H1 (cell line): ENCODE results near the gene TBC1D22A. TPM values are rescaled to one million over a fixed set of nuclear protein-coding genes. Genes with fewer than 3 reads are reported as not detected.

Experiments
- CTCF ChIA-PET: fragments of 300-600 bp; sonication (Branson Sonifier 250); formaldehyde crosslinking; loops from one replicate; lab custom pipeline; 2021; ENCODE audit not compliant: partially characterized antibody; lab: Charles Lee
- POLR2A ChIA-PET: fragments of 300-600 bp; sonication (Branson Sonifier 250); formaldehyde crosslinking; loops from one replicate; lab custom pipeline; 2021; ENCODE audit warnings: inconsistent platforms; ENCODE audit not compliant: partially characterized antibody; lab: Charles Lee
- DNase-seq, 2 experiments: peaks; one replicate each; pipeline versions ENCODE4 v3.0.0 to v3.0.0-alpha.2; 2010 to 2022; ENCODE audit warnings: low spot score in 2 of 2, low read depth in 1 of 2, mixed read lengths in 1 of 2
- FAIRE-seq: peaks from 2 replicates; lab custom pipeline; 2011; peaks lifted over from hg19 to GRCh38; lab: Jason Lieb, UNC
- H2AFZ ChIP-seq: 2 replicates; pipeline ENCODE4 v1.8.1; 2012; ENCODE audit warnings: low read length, inconsistent platforms
- H2AK5ac ChIP-seq: 2 replicates; pipeline ENCODE4 v1.6.1; 2013; ENCODE audit warnings: low read depth, low read length
- H2BK120ac ChIP-seq: replicated peaks from 2 replicates; pipeline ENCODE3; 2013; ENCODE audit warnings: low read depth, low read length, inconsistent platforms
- H2BK12ac ChIP-seq: 2 replicates; pipeline ENCODE4 v1.6.1; 2013; ENCODE audit warnings: low read depth, low read length
- H2BK15ac ChIP-seq: 2 replicates; pipeline ENCODE4 v1.6.1; 2013; ENCODE audit warnings: low read length
- H2BK20ac ChIP-seq: 2 replicates; pipeline ENCODE4 v1.6.1; 2013; ENCODE audit warnings: low read length
- H2BK5ac ChIP-seq: 2 replicates; pipeline ENCODE4 v1.6.1; 2013; ENCODE audit warnings: low read depth, low read length
- H3K14ac ChIP-seq: 2 replicates; pipeline ENCODE4 v1.6.1; 2013; ENCODE audit warnings: inconsistent platforms; ENCODE audit not compliant: insufficient read length
- H3K18ac ChIP-seq: 2 replicates; pipeline ENCODE4 v1.6.1; 2013; ENCODE audit warnings: low read length; ENCODE audit errors: extremely low read depth
- H3K23ac ChIP-seq: 2 replicates; pipeline ENCODE4 v1.6.1; 2013; ENCODE audit warnings: inconsistent platforms; ENCODE audit not compliant: insufficient read length
- H3K23me2 ChIP-seq: 2 replicates; pipeline ENCODE4 v1.6.1; 2013; ENCODE audit warnings: low read depth, low read length
- H3K27ac ChIP-seq: 2 replicates; pipeline ENCODE4 v1.6.1; 2011; ENCODE audit warnings: low read depth, low read length, inconsistent platforms
- H3K27me3 ChIP-seq, 4 experiments: replicated peaks in 1 of 4; 1 replicate in 1 of 4; 2 replicates in 3 of 4; pipeline versions ENCODE4 v1.6.1 to v1.8.1; 2011 to 2013; ENCODE audit warnings: low read length in 3 of 4, mild to moderate bottlenecking in 3 of 4, inconsistent platforms in 2 of 4, mixed read lengths in 2 of 4, moderate library complexity in 1 of 4; ENCODE audit not compliant: control insufficient read depth in 3 of 4, insufficient read depth in 3 of 4; ENCODE audit errors: extremely low read depth in 1 of 4
- H3K36me3 ChIP-seq, 4 experiments: 2 replicates each; pipeline versions ENCODE4 v1.6.1 to v1.8.1; 2011 to 2013; ENCODE audit warnings: mild to moderate bottlenecking in 4 of 4, low read length in 3 of 4, moderate library complexity in 2 of 4, control low read depth in 1 of 4, inconsistent platforms in 1 of 4; ENCODE audit not compliant: insufficient read depth in 4 of 4, control insufficient read depth in 2 of 4
- H3K4ac ChIP-seq: replicated peaks from 2 replicates; pipeline ENCODE3; 2013; ENCODE audit warnings: low read length, low read depth, mixed read lengths, inconsistent platforms; ENCODE audit not compliant: insufficient read length
- H3K4me1 ChIP-seq, 4 experiments: replicated peaks in 1 of 4; 1 replicate in 1 of 4; 2 replicates in 3 of 4; pipeline versions ENCODE4 v1.6.1 to v1.8.1; 2011 to 2013; ENCODE audit warnings: low read length in 3 of 4, inconsistent platforms in 2 of 4, mixed read lengths in 1 of 4; ENCODE audit not compliant: insufficient read depth in 4 of 4, control insufficient read depth in 3 of 4
- H3K4me2 ChIP-seq, 2 experiments: 2 replicates each; pipeline versions ENCODE4 v1.6.1 to v1.8.1; 2011 to 2013; ENCODE audit warnings: low read depth in 2 of 2, low read length in 2 of 2, control low read depth in 1 of 2, inconsistent platforms in 1 of 2, mild to moderate bottlenecking in 1 of 2; ENCODE audit not compliant: insufficient read depth in 1 of 2
- H3K4me3 ChIP-seq, 4 experiments: fragments of 200-600, 300-600 bp in 1 of 4; sonication (generic), shearing (Covaris generic), sonication (Bioruptor Twin) in 1 of 4; 2 replicates each; pipeline versions ENCODE4 v1.5.1 to v1.8.1; 2011 to 2016; ENCODE audit warnings: low read length in 4 of 4, low read depth in 3 of 4, control low read depth in 2 of 4, inconsistent platforms in 2 of 4, mild to moderate bottlenecking in 2 of 4, mixed read lengths in 1 of 4, moderate library complexity in 1 of 4; ENCODE audit not compliant: insufficient read depth in 2 of 4; ENCODE audit errors: extremely low read depth in 1 of 4
- H3K56ac ChIP-seq: replicated peaks from 2 replicates; pipeline ENCODE3; 2013; ENCODE audit warnings: low read depth, mild to moderate bottlenecking, mixed read lengths, low read length, inconsistent platforms; ENCODE audit not compliant: insufficient read length
- H3K79me1 ChIP-seq: 2 replicates; pipeline ENCODE4 v1.6.1; 2013; ENCODE audit warnings: low read depth, low read length, control low read depth
- H3K79me2 ChIP-seq, 2 experiments: 2 replicates each; pipeline versions ENCODE4 v1.6.1 to v1.8.1; 2012 to 2013; ENCODE audit warnings: low read length in 2 of 2, mild to moderate bottlenecking in 2 of 2, inconsistent platforms in 1 of 2; ENCODE audit not compliant: insufficient read depth in 2 of 2, control insufficient read depth in 1 of 2
- H3K9ac ChIP-seq, 4 experiments: replicated peaks in 1 of 4; 1 replicate in 1 of 4; 2 replicates in 3 of 4; pipeline versions ENCODE4 v1.6.1 to v1.8.1; 2011 to 2013; ENCODE audit warnings: low read depth in 3 of 4, low read length in 3 of 4, control low read depth in 2 of 4, mild to moderate bottlenecking in 2 of 4, moderate library complexity in 2 of 4, inconsistent platforms in 1 of 4; ENCODE audit errors: extremely low read depth in 1 of 4
- H3K9me3 ChIP-seq, 2 experiments: 2 replicates each; pipeline versions ENCODE4 v1.6.1 to v1.8.1; 2012 to 2013; ENCODE audit warnings: mild to moderate bottlenecking in 2 of 2, moderate library complexity in 2 of 2, control low read depth in 1 of 2, inconsistent platforms in 1 of 2, low read depth in 1 of 2, low read length in 1 of 2, mixed read lengths in 1 of 2; ENCODE audit not compliant: insufficient read depth in 2 of 2
- H4K20me1 ChIP-seq, 2 experiments: replicated peaks in 1 of 2; 2 replicates each; pipeline versions ENCODE3 to v1.8.1; 2011 to 2013; ENCODE audit warnings: inconsistent platforms in 2 of 2, low read length in 2 of 2, mild to moderate bottlenecking in 1 of 2; ENCODE audit not compliant: insufficient read depth in 2 of 2, control insufficient read depth in 1 of 2
- H4K5ac ChIP-seq: 2 replicates; pipeline ENCODE4 v1.6.1; 2013; ENCODE audit warnings: low read length, low read depth, mixed read lengths, inconsistent platforms; ENCODE audit not compliant: insufficient read length
- H4K8ac ChIP-seq: 2 replicates; pipeline ENCODE4 v1.8.0; 2013; ENCODE audit warnings: mild to moderate bottlenecking, moderate library complexity, low read length, inconsistent platforms; ENCODE audit not compliant: insufficient read depth; ENCODE audit errors: extremely low read depth
- H4K91ac ChIP-seq: replicated peaks from 2 replicates; pipeline ENCODE3; 2013; ENCODE audit warnings: low read length, mixed read lengths, inconsistent platforms; ENCODE audit not compliant: insufficient read length
- BRCA1 ChIP-seq: IDR thresholded peaks from 2 replicates; pipeline ENCODE4 v1.6.1; 2012; ENCODE audit warnings: low read depth, low read length, improper control_type of control experiment
- CREB1 ChIP-seq: IDR thresholded peaks from 2 replicates; pipeline ENCODE4 v1.6.1; 2012; ENCODE audit warnings: inconsistent platforms
- EZH2 ChIP-seq: fragments of 200-600 bp; sonication (generic); IDR thresholded peaks from 2 replicates; pipeline ENCODE4 v1.7.1; 2012; ENCODE audit warnings: low read depth, mild to moderate bottlenecking, moderate library complexity, low read length, inconsistent platforms; ENCODE audit not compliant: severe bottlenecking
- HDAC2 ChIP-seq, 2 experiments: fragments of 300-600 bp in 1 of 2; sonication (generic) in 1 of 2; IDR thresholded peaks; 2 replicates each; pipeline ENCODE4 v1.6.1; 2011 to 2012; ENCODE audit warnings: low read depth in 2 of 2, low read length in 2 of 2, mild to moderate bottlenecking in 2 of 2, moderate library complexity in 2 of 2, borderline replicate concordance in 1 of 2, inconsistent platforms in 1 of 2
- MAX ChIP-seq: IDR thresholded peaks from 2 replicates; pipeline ENCODE4 v1.6.1; 2012; ENCODE audit warnings: inconsistent platforms
- PHF8 ChIP-seq: fragments of 200-600 bp; sonication (generic); conservative IDR thresholded peaks from 2 replicates; pipeline ENCODE4 v1.7.1; 2012; ENCODE audit warnings: low read depth, mild to moderate bottlenecking, inconsistent platforms, low read length, moderate library complexity
- POLR2A ChIP-seq, 2 experiments: IDR thresholded peaks; 1 replicate in 1 of 2; 2 replicates in 1 of 2; pipeline ENCODE4 v1.6.1; 2011; ENCODE audit warnings: low read depth in 2 of 2, low read length in 2 of 2, mild to moderate bottlenecking in 2 of 2; ENCODE audit errors: control extremely low read depth in 1 of 2
- SRF ChIP-seq: IDR thresholded peaks from 2 replicates; pipeline ENCODE4 v1.6.1; 2011; ENCODE audit warnings: mild to moderate bottlenecking, low read depth, low read length, moderate library complexity
- WGBS, 2 experiments: shearing (Covaris generic) in 1 of 2; methylation state at CpG; one replicate each; pipeline versions ENCODE4 v1.1.6 to v1.1.7; 2013 to 2015; ENCODE audit warnings: low lambda C conversion rate in 2 of 2, mixed read lengths in 2 of 2, inconsistent platforms in 1 of 2, low coverage in 1 of 2, missing lambda C conversion rate in 1 of 2; ENCODE audit not compliant: insufficient replicate concordance in 2 of 2, insufficient coverage in 1 of 2, insufficient read length in 1 of 2; ENCODE audit errors: extremely low coverage in 1 of 2, missing lambda C conversion rate in 1 of 2; 5-methylcytosine and 5-hydroxymethylcytosine counted together
- polyA plus RNA-seq, 7 experiments: library from polyadenylated mRNA; depleted of rRNA in 3 of 7; stranded (reverse) in 5 of 7; unstranded in 2 of 7; fragments of >200 nt in 5 of 7; fragments of 200-250 nt in 2 of 7; gene quantifications; 1 replicate in 5 of 7; 2 replicates in 1 of 7; 4 replicates in 1 of 7; pipeline versions ENCODE4 v1.2.1 to v1.2.3, GENCODE V29; 2011 to 2013; ENCODE audit warnings: missing spikeins in 2 of 7, mixed read lengths in 2 of 7
- total RNA-seq: library from RNA; stranded (reverse); fragmentation: NEBNext Ultra II Directional; extraction: Animal tissue kit (Norgen Biotek cat#: 25700); gene quantifications from 2 replicates; pipeline ENCODE4 v1.2.1, GENCODE V29; 2021
- TF ChIP-seq, protein P1 (sequence below), 3 experiments: IDR thresholded peaks; 1 replicate in 2 of 3; 2 replicates in 1 of 3; pipeline versions ENCODE4 v1.5.1 to v1.6.1; 2011; ENCODE audit warnings: low read length in 3 of 3, mild to moderate bottlenecking in 3 of 3, inconsistent platforms in 2 of 3, low read depth in 1 of 3, moderate library complexity in 1 of 3; ENCODE audit not compliant: insufficient read depth in 1 of 3; ENCODE audit errors: control extremely low read depth in 1 of 3

Gene TBC1D22A
- total and polyA plus RNA-seq, 2 of the 8 experiments (the other 6 are each of a cell fraction or from before 2014, with no cell fraction given), result 11.9 to 18.4 TPM

DNA sequence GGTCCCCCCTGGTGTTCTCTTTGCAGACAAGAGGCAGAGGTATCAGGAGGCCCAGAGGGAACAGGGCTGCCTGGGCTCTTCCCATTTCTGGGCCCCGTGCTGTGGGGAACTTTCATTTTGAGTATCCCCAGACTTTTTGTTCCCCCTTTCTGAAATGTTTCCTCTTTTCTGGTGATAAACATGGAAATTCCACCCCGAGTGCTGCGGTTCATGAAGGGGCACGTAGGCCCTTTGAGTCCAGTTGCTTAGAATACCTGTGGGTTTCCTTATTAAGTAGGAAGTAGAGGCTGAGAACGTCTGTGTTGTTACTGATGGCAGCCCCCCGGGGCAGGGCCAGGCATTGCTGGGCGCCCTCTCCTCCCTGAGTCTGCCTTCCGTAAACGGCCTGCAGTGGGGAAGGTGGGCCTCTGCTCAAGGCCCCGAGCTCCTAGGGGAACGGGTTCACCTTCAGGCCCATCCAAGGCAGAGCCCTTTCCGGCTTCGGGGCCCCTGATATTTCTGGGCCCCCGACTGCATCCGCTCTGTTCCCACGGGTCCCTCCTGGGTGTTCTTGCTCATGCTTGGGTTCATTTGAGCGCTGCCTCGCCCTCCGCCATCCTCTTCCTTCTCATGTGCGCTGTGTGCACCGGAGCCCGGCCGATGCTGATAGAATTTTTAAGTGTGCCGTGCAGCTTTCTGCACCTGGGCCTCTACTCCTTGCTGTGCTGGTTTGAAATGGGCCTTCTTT lies 12.0 kb downstream of the TBC1D22A start:
- Histone ChIP-seq H2AFZ (no peak overlapping the region), H4K91ac (no peak overlapping the region), H3K18ac (no peak overlapping the region), H3K27me3 (no peaks in the 10 kb centered on the region), H2BK5ac (peak overlapping the region; percentile 78), H3K23ac (no peak overlapping the region), H3K79me2 (peaks cover 0 to 66% of the 10 kb centered on the region in 2 experiments; a peak in 2 of 4 replicates), H3K36me3 (no peaks in the 10 kb centered on the region), H3K9ac (no peak overlapping the region), H4K20me1 (peaks cover 3 to 14% of the 10 kb centered on the region in 2 experiments), H2BK15ac (no peak overlapping the region), H2BK12ac (0 out of 2 replicates have a peak overlapping the region, but pooled peaks have one; percentile 75), H2AK5ac (no peak overlapping the region), H2BK20ac (no peak overlapping the region), H2BK120ac (no peak overlapping the region), H3K4ac (no peak overlapping the region), H3K9me3 (no peaks in the 10 kb centered on the region), H3K4me1 (peaks cover 0 to 13% (median 7%) of the 10 kb centered on the region in 4 experiments; a peak in 6 of 7 replicates), H3K4me2 (peak overlapping the region; percentile 11 to 36), H3K27ac (peak overlapping the region; percentile 27), H4K8ac (no peak overlapping the region), H3K23me2 (no peaks in the 10 kb centered on the region), H3K14ac (no peak overlapping the region), H3K56ac (no peak overlapping the region), H3K4me3 (no peak overlapping the region; a peak in 1 of 8 replicates), H4K5ac (peak overlapping the region; percentile 28), H3K79me1 (peaks cover 18% of the 10 kb centered on the region)
- 90% methylated on average over 24 of the region's 24 CpGs; no CpG with 5 or more reads in 1 of the 2 experiments for WGBS, 2 experiments
- ChIA-PET POLR2A (interaction anchor here (1.4 to 6.0 kb wide), 2 partner anchors 12 to 19 kb away, joined by 4 to 41 read pairs; partner anchors contain the start of gene TBC1D22A), CTCF (interaction anchor here (0.5 to 2.4 kb wide), 11 partner anchors 8 to 658 kb away, joined by 3 to 15 read pairs (median 3); partner anchors contain the start of gene TBC1D22A)
- DNase-seq (no peak), FAIRE-seq (no peak)
- no peak for TF ChIP-seq SRF
- no peak for TF ChIP-seq PHF8
- no peak for TF ChIP-seq HDAC2 (IDR thresholded peaks at IDR 0.05; ENCODE audit: borderline replicate concordance in 1 of 2, low read depth in 2 of 2, low read length in 2 of 2)
- TF ChIP-seq EZH2, result no peak
- TF ChIP-seq MAX, result no peak
- no peak for TF ChIP-seq BRCA1
- TF ChIP-seq, protein P1, sequence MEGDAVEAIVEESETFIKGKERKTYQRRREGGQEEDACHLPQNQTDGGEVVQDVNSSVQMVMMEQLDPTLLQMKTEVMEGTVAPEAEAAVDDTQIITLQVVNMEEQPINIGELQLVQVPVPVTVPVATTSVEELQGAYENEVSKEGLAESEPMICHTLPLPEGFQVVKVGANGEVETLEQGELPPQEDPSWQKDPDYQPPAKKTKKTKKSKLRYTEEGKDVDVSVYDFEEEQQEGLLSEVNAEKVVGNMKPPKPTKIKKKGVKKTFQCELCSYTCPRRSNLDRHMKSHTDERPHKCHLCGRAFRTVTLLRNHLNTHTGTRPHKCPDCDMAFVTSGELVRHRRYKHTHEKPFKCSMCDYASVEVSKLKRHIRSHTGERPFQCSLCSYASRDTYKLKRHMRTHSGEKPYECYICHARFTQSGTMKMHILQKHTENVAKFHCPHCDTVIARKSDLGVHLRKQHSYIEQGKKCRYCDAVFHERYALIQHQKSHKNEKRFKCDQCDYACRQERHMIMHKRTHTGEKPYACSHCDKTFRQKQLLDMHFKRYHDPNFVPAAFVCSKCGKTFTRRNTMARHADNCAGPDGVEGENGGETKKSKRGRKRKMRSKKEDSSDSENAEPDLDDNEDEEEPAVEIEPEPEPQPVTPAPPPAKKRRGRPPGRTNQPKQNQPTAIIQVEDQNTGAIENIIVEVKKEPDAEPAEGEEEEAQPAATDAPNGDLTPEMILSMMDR (IDR thresholded peaks at IDR 0.05; ENCODE audit: control extremely low read depth in 1 of 3, insufficient read depth in 1 of 3, low read depth in 1 of 3, low read length in 3 of 3), result no peak
- TF ChIP-seq POLR2A (IDR thresholded peaks at IDR 0.05; ENCODE audit: control extremely low read depth in 1 of 2, low read depth in 2 of 2, low read length in 2 of 2), result no peak
- no peak for TF ChIP-seq CREB1
